Testis (tissue), 2 donors: Measurements from ENCODE around the gene ABL1.

Experiments used
- POLR2A ChIP-seq: fragments of 450-650 bp; IDR thresholded peaks from one replicate; pipeline ENCODE4 v1.6.1; 2017; ENCODE audit warnings: antibody characterized with exemption, mild to moderate bottlenecking, moderate library complexity
- TF ChIP-seq, protein P1 (sequence below), 3 experiments: fragments of 450-650 bp in 2 of 3; fragments of 200-600 bp in 1 of 3; sonication (generic) in 1 of 3; IDR thresholded peaks; one replicate each; pipeline ENCODE4 v1.5.1; 2016 to 2019; ENCODE audit warnings: antibody characterized with exemption in 3 of 3, mild to moderate bottlenecking in 2 of 3, moderate library complexity in 1 of 3

DNA sequence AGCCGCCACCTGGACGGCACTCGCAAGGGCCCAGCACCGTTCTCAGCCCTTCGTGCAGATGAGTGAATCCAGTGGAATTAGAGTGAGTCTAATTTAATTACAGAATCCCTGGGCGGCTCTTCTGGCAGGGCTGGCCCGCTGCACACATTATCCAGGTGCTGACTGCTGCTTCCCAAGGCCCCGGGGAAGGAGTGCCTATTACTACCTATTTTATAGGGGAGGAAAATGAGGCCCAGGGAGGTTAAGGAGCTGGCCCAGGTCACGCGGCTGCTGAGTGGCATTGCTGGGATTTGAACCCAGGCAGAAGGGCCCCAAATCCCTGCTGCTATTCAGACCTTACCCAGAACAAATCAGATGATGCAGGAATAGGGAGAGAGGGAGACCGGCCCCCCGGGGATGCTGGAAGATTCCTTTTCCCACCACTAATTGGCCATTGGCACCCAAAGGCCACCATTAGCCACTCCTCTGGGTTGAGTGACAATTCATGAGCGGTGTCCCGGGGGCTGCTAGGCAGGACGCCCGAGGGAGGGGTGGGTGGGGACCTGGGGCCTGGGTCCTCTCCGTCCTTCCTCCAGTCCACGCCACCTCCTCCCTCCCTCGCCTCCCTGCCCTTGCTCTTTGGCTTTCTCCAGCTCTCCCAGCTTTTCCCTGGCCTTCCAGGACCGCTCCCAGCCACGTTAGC lies 71.8 kb downstream of the ABL1 start:
- TF ChIP-seq, protein P1, sequence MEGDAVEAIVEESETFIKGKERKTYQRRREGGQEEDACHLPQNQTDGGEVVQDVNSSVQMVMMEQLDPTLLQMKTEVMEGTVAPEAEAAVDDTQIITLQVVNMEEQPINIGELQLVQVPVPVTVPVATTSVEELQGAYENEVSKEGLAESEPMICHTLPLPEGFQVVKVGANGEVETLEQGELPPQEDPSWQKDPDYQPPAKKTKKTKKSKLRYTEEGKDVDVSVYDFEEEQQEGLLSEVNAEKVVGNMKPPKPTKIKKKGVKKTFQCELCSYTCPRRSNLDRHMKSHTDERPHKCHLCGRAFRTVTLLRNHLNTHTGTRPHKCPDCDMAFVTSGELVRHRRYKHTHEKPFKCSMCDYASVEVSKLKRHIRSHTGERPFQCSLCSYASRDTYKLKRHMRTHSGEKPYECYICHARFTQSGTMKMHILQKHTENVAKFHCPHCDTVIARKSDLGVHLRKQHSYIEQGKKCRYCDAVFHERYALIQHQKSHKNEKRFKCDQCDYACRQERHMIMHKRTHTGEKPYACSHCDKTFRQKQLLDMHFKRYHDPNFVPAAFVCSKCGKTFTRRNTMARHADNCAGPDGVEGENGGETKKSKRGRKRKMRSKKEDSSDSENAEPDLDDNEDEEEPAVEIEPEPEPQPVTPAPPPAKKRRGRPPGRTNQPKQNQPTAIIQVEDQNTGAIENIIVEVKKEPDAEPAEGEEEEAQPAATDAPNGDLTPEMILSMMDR (IDR thresholded peaks at IDR 0.05): no peak
- TF ChIP-seq POLR2A: no peak
